Measurements from ENCODE around the gene RFWD3.

GRCh38 chr16:74583926-74584666 lies 82.6 kb downstream of the RFWD3 start:
- TF ChIP-seq POLR2A (IDR thresholded peaks at IDR 0.05; ENCODE audit: insufficient read depth in 1 of 2, low read depth in 2 of 2, low read length in 2 of 2) (no peak), IRF9 (CRISPR knock-in tag; IDR thresholded peaks at IDR 0.05; ENCODE audit: borderline replicate concordance) (no peak), CTCF (CRISPR knock-in tag; IDR thresholded peaks at IDR 0.05) (no peak), ZC3H4 (CRISPR knock-in tag; IDR thresholded peaks at IDR 0.05; ENCODE audit: borderline replicate concordance) (no peak)

Measured in HepG2 (cell line).